H1 (cell line): ENCODE data around the gene DNA2. TPM values are rescaled to one million over a fixed set of nuclear protein-coding genes. Genes with fewer than 3 reads are reported as not detected.
"Not testable (repeated sequence)": the region's sequence is repeated elsewhere in the genome, so short reads cannot be mapped to it uniquely, and the experiment has no call there.

Source experiments
- CTCF ChIA-PET: fragments of 300-600 bp; sonication (Branson Sonifier 250); formaldehyde crosslinking; loops from one replicate; lab custom pipeline; 2021; ENCODE audit not compliant: partially characterized antibody; lab: Charles Lee
- POLR2A ChIA-PET: fragments of 300-600 bp; sonication (Branson Sonifier 250); formaldehyde crosslinking; loops from one replicate; lab custom pipeline; 2021; ENCODE audit warnings: inconsistent platforms; ENCODE audit not compliant: partially characterized antibody; lab: Charles Lee
- DNase-seq, 2 experiments: peaks; one replicate each; pipeline versions ENCODE4 v3.0.0 to v3.0.0-alpha.2; 2010 to 2022; ENCODE audit warnings: low spot score in 2 of 2, low read depth in 1 of 2, mixed read lengths in 1 of 2
- FAIRE-seq: peaks from 2 replicates; lab custom pipeline; 2011; peaks lifted over from hg19 to GRCh38; lab: Jason Lieb, UNC
- H2AFZ ChIP-seq: 2 replicates; pipeline ENCODE4 v1.8.1; 2012; ENCODE audit warnings: low read length, inconsistent platforms
- H2AK5ac ChIP-seq: 2 replicates; pipeline ENCODE4 v1.6.1; 2013; ENCODE audit warnings: low read depth, low read length
- H2BK120ac ChIP-seq: replicated peaks from 2 replicates; pipeline ENCODE3; 2013; ENCODE audit warnings: low read depth, low read length, inconsistent platforms
- H2BK12ac ChIP-seq: 2 replicates; pipeline ENCODE4 v1.6.1; 2013; ENCODE audit warnings: low read depth, low read length
- H2BK15ac ChIP-seq: 2 replicates; pipeline ENCODE4 v1.6.1; 2013; ENCODE audit warnings: low read length
- H2BK20ac ChIP-seq: 2 replicates; pipeline ENCODE4 v1.6.1; 2013; ENCODE audit warnings: low read length
- H2BK5ac ChIP-seq: 2 replicates; pipeline ENCODE4 v1.6.1; 2013; ENCODE audit warnings: low read depth, low read length
- H3K14ac ChIP-seq: 2 replicates; pipeline ENCODE4 v1.6.1; 2013; ENCODE audit warnings: inconsistent platforms; ENCODE audit not compliant: insufficient read length
- H3K18ac ChIP-seq: 2 replicates; pipeline ENCODE4 v1.6.1; 2013; ENCODE audit warnings: low read length; ENCODE audit errors: extremely low read depth
- H3K23ac ChIP-seq: 2 replicates; pipeline ENCODE4 v1.6.1; 2013; ENCODE audit warnings: inconsistent platforms; ENCODE audit not compliant: insufficient read length
- H3K23me2 ChIP-seq: 2 replicates; pipeline ENCODE4 v1.6.1; 2013; ENCODE audit warnings: low read depth, low read length
- H3K27ac ChIP-seq: 2 replicates; pipeline ENCODE4 v1.6.1; 2011; ENCODE audit warnings: low read depth, low read length, inconsistent platforms
- H3K27me3 ChIP-seq, 4 experiments: replicated peaks in 1 of 4; 1 replicate in 1 of 4; 2 replicates in 3 of 4; pipeline versions ENCODE4 v1.6.1 to v1.8.1; 2011 to 2013; ENCODE audit warnings: low read length in 3 of 4, mild to moderate bottlenecking in 3 of 4, inconsistent platforms in 2 of 4, mixed read lengths in 2 of 4, moderate library complexity in 1 of 4; ENCODE audit not compliant: control insufficient read depth in 3 of 4, insufficient read depth in 3 of 4; ENCODE audit errors: extremely low read depth in 1 of 4
- H3K36me3 ChIP-seq, 4 experiments: 2 replicates each; pipeline versions ENCODE4 v1.6.1 to v1.8.1; 2011 to 2013; ENCODE audit warnings: mild to moderate bottlenecking in 4 of 4, low read length in 3 of 4, moderate library complexity in 2 of 4, control low read depth in 1 of 4, inconsistent platforms in 1 of 4; ENCODE audit not compliant: insufficient read depth in 4 of 4, control insufficient read depth in 2 of 4
- H3K4ac ChIP-seq: replicated peaks from 2 replicates; pipeline ENCODE3; 2013; ENCODE audit warnings: low read length, low read depth, mixed read lengths, inconsistent platforms; ENCODE audit not compliant: insufficient read length
- H3K4me1 ChIP-seq, 4 experiments: replicated peaks in 1 of 4; 1 replicate in 1 of 4; 2 replicates in 3 of 4; pipeline versions ENCODE4 v1.6.1 to v1.8.1; 2011 to 2013; ENCODE audit warnings: low read length in 3 of 4, inconsistent platforms in 2 of 4, mixed read lengths in 1 of 4; ENCODE audit not compliant: insufficient read depth in 4 of 4, control insufficient read depth in 3 of 4
- H3K4me2 ChIP-seq, 2 experiments: 2 replicates each; pipeline versions ENCODE4 v1.6.1 to v1.8.1; 2011 to 2013; ENCODE audit warnings: low read depth in 2 of 2, low read length in 2 of 2, control low read depth in 1 of 2, inconsistent platforms in 1 of 2, mild to moderate bottlenecking in 1 of 2; ENCODE audit not compliant: insufficient read depth in 1 of 2
- H3K4me3 ChIP-seq, 4 experiments: fragments of 200-600, 300-600 bp in 1 of 4; sonication (generic), shearing (Covaris generic), sonication (Bioruptor Twin) in 1 of 4; 2 replicates each; pipeline versions ENCODE4 v1.5.1 to v1.8.1; 2011 to 2016; ENCODE audit warnings: low read length in 4 of 4, low read depth in 3 of 4, control low read depth in 2 of 4, inconsistent platforms in 2 of 4, mild to moderate bottlenecking in 2 of 4, mixed read lengths in 1 of 4, moderate library complexity in 1 of 4; ENCODE audit not compliant: insufficient read depth in 2 of 4; ENCODE audit errors: extremely low read depth in 1 of 4
- H3K56ac ChIP-seq: replicated peaks from 2 replicates; pipeline ENCODE3; 2013; ENCODE audit warnings: low read depth, mild to moderate bottlenecking, mixed read lengths, low read length, inconsistent platforms; ENCODE audit not compliant: insufficient read length
- H3K79me1 ChIP-seq: 2 replicates; pipeline ENCODE4 v1.6.1; 2013; ENCODE audit warnings: low read depth, low read length, control low read depth
- H3K79me2 ChIP-seq, 2 experiments: 2 replicates each; pipeline versions ENCODE4 v1.6.1 to v1.8.1; 2012 to 2013; ENCODE audit warnings: low read length in 2 of 2, mild to moderate bottlenecking in 2 of 2, inconsistent platforms in 1 of 2; ENCODE audit not compliant: insufficient read depth in 2 of 2, control insufficient read depth in 1 of 2
- H3K9ac ChIP-seq, 4 experiments: replicated peaks in 1 of 4; 1 replicate in 1 of 4; 2 replicates in 3 of 4; pipeline versions ENCODE4 v1.6.1 to v1.8.1; 2011 to 2013; ENCODE audit warnings: low read depth in 3 of 4, low read length in 3 of 4, control low read depth in 2 of 4, mild to moderate bottlenecking in 2 of 4, moderate library complexity in 2 of 4, inconsistent platforms in 1 of 4; ENCODE audit errors: extremely low read depth in 1 of 4
- H3K9me3 ChIP-seq, 2 experiments: 2 replicates each; pipeline versions ENCODE4 v1.6.1 to v1.8.1; 2012 to 2013; ENCODE audit warnings: mild to moderate bottlenecking in 2 of 2, moderate library complexity in 2 of 2, control low read depth in 1 of 2, inconsistent platforms in 1 of 2, low read depth in 1 of 2, low read length in 1 of 2, mixed read lengths in 1 of 2; ENCODE audit not compliant: insufficient read depth in 2 of 2
- H4K20me1 ChIP-seq, 2 experiments: replicated peaks in 1 of 2; 2 replicates each; pipeline versions ENCODE3 to v1.8.1; 2011 to 2013; ENCODE audit warnings: inconsistent platforms in 2 of 2, low read length in 2 of 2, mild to moderate bottlenecking in 1 of 2; ENCODE audit not compliant: insufficient read depth in 2 of 2, control insufficient read depth in 1 of 2
- H4K5ac ChIP-seq: 2 replicates; pipeline ENCODE4 v1.6.1; 2013; ENCODE audit warnings: low read length, low read depth, mixed read lengths, inconsistent platforms; ENCODE audit not compliant: insufficient read length
- H4K8ac ChIP-seq: 2 replicates; pipeline ENCODE4 v1.8.0; 2013; ENCODE audit warnings: mild to moderate bottlenecking, moderate library complexity, low read length, inconsistent platforms; ENCODE audit not compliant: insufficient read depth; ENCODE audit errors: extremely low read depth
- H4K91ac ChIP-seq: replicated peaks from 2 replicates; pipeline ENCODE3; 2013; ENCODE audit warnings: low read length, mixed read lengths, inconsistent platforms; ENCODE audit not compliant: insufficient read length
- WGBS, 2 experiments: shearing (Covaris generic) in 1 of 2; methylation state at CpG; one replicate each; pipeline versions ENCODE4 v1.1.6 to v1.1.7; 2013 to 2015; ENCODE audit warnings: low lambda C conversion rate in 2 of 2, mixed read lengths in 2 of 2, inconsistent platforms in 1 of 2, low coverage in 1 of 2, missing lambda C conversion rate in 1 of 2; ENCODE audit not compliant: insufficient replicate concordance in 2 of 2, insufficient coverage in 1 of 2, insufficient read length in 1 of 2; ENCODE audit errors: extremely low coverage in 1 of 2, missing lambda C conversion rate in 1 of 2; 5-methylcytosine and 5-hydroxymethylcytosine counted together
- polyA plus RNA-seq, 7 experiments: library from polyadenylated mRNA; depleted of rRNA in 3 of 7; stranded (reverse) in 5 of 7; unstranded in 2 of 7; fragments of >200 nt in 5 of 7; fragments of 200-250 nt in 2 of 7; gene quantifications; 1 replicate in 5 of 7; 2 replicates in 1 of 7; 4 replicates in 1 of 7; pipeline versions ENCODE4 v1.2.1 to v1.2.3, GENCODE V29; 2011 to 2013; ENCODE audit warnings: missing spikeins in 2 of 7, mixed read lengths in 2 of 7
- total RNA-seq: library from RNA; stranded (reverse); fragmentation: NEBNext Ultra II Directional; extraction: Animal tissue kit (Norgen Biotek cat#: 25700); gene quantifications from 2 replicates; pipeline ENCODE4 v1.2.1, GENCODE V29; 2021

The DNA2 gene
- total and polyA plus RNA-seq, 2 of the 8 experiments (the other 6 are each of a cell fraction or from before 2014, with no cell fraction given) = 16.0 to 57.9 TPM

DNA sequence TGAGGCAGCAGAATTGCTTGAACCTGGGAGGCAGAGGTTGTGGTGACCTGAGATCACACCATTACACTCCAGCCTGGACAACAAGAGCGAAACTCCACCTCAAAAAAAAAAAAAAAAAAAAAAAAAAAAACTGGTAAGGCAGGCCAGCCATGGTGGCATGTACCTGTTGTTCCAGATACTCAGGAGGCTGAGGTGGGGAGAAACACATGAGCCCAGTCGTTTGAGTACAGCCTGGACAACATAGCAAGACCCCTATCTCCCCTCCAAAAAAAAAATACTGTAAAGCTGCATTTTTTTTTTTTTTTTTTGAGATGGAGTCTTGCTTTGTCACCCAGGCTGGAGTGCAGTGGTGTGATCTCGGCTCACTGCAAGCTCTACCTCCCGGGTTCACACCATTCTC is 7.0 kb downstream of the DNA2 start:
- not testable (repeated sequence) for H3K56ac ChIP-seq

More for the DNA sequence above, 7.0 kb downstream of the DNA2 start:
- H3K18ac ChIP-seq, H4K20me1 ChIP-seq, H2BK20ac ChIP-seq, H4K8ac ChIP-seq, DNase-seq, H2AFZ ChIP-seq, H3K9me3 ChIP-seq, H3K4me2 ChIP-seq, POLR2A ChIA-PET, H3K79me1 ChIP-seq, H2BK120ac ChIP-seq, H3K4me1 ChIP-seq, H4K91ac ChIP-seq, H3K4ac ChIP-seq, H3K27me3 ChIP-seq, H3K27ac ChIP-seq, H3K23ac ChIP-seq, H2AK5ac ChIP-seq, H3K14ac ChIP-seq, H3K9ac ChIP-seq, H2BK15ac ChIP-seq, FAIRE-seq, H2BK5ac ChIP-seq, H4K5ac ChIP-seq, H3K23me2 ChIP-seq, H2BK12ac ChIP-seq, H3K4me3 ChIP-seq: not testable (repeated sequence)
- peaks cover 28 to 96% (median 56%) of the 10 kb centered on the region in 4 experiments for H3K36me3 ChIP-seq
- peaks cover 0 to 20% of the 10 kb centered on the region in 2 experiments; a peak in 2 of 4 replicates for H3K79me2 ChIP-seq
- no CpG with 5 or more reads among the region's 4 CpGs for WGBS, 2 experiments
- CTCF ChIA-PET = interaction anchor here (0.7 kb wide), 2 partner anchors 29 to 87 kb away, joined by 3 to 4 read pairs; no protein-coding TSS in a partner anchor
